ENCODE data around the gene TMX1. TPM values are rescaled to one million over a fixed set of nuclear protein-coding genes. Genes with fewer than 3 reads are reported as not detected.

TMX1 gene
- total and polyA plus RNA-seq, 2 of the 8 experiments (the other 6 are each of a cell fraction or from before 2014, with no cell fraction given), result 26.6 to 84.0 TPM

GRCh38 chr14:51284241-51284640, 44.2 kb downstream of the TMX1 start:
- no peaks in the 10 kb centered on the region for H3K9me3 ChIP-seq (ENCODE audit: insufficient read depth in 2 of 2, low read depth in 1 of 2, low read length in 1 of 2)
- H3K23me2 ChIP-seq (ENCODE audit: low read depth, low read length), result no peaks in the 10 kb centered on the region
- H3K18ac ChIP-seq (ENCODE audit: extremely low read depth, low read length), result no peak overlapping the region
- FAIRE-seq (no peak), DNase-seq (ENCODE audit: low read depth in 1 of 2, low spot score in 2 of 2) (no peak)
- no peak overlapping the region for H3K23ac ChIP-seq (ENCODE audit: insufficient read length)
- H3K9ac ChIP-seq (replicated peaks in 1 of 4; ENCODE audit: extremely low read depth in 1 of 4, low read depth in 3 of 4, low read length in 3 of 4), result no peak overlapping the region
- H3K79me2 ChIP-seq (ENCODE audit: control insufficient read depth in 1 of 2, insufficient read depth in 2 of 2, low read length in 2 of 2), result no peaks in the 10 kb centered on the region
- TF ChIP-seq RAD21 (IDR thresholded peaks at IDR 0.05 in 1 of 2, conservative IDR thresholded peaks at IDR 0.05 in 1 of 2; ENCODE audit: low read depth in 2 of 2, low read length in 2 of 2) (no peak), SIN3A (conservative IDR thresholded peaks at IDR 0.05 in 1 of 2, IDR thresholded peaks at IDR 0.05 in 1 of 2; ENCODE audit: low read depth in 1 of 2, low read length in 2 of 2) (no peak), FOSL1 (IDR thresholded peaks at IDR 0.05; ENCODE audit: insufficient read depth, low read depth, low read length) (no peak), SRF (IDR thresholded peaks at IDR 0.05; ENCODE audit: low read depth, low read length) (no peak), YY1 (IDR thresholded peaks at IDR 0.05; ENCODE audit: low read depth, low read length) (no peak), ATF3 (IDR thresholded peaks at IDR 0.05; ENCODE audit: insufficient read depth, low read depth, low read length) (no peak)
- CTCF ChIA-PET (ENCODE audit: partially characterized antibody), result interaction anchor here (0.6 to 10.2 kb wide), 30 partner anchors 9 to 845 kb away, joined by 3 to 144 read pairs (median 4); no protein-coding TSS in a partner anchor
- H3K79me1 ChIP-seq (ENCODE audit: low read depth, low read length), result peaks cover under 1% of the 10 kb centered on the region; the same call in 1 of the 2 replicates
- no peak overlapping the region for H2BK20ac ChIP-seq (ENCODE audit: low read length)
- H3K4me3 ChIP-seq (ENCODE audit: extremely low read depth in 1 of 4, insufficient read depth in 2 of 4, low read depth in 3 of 4, low read length in 4 of 4), result no peak overlapping the region
- no peak overlapping the region for H3K4ac ChIP-seq (replicated peaks; ENCODE audit: insufficient read length, low read depth, low read length)
- no peak overlapping the region for H2AK5ac ChIP-seq (ENCODE audit: low read depth, low read length)
- H2BK12ac ChIP-seq (ENCODE audit: low read depth, low read length), result no peak overlapping the region
- H2BK5ac ChIP-seq (ENCODE audit: low read depth, low read length), result no peak overlapping the region
- no peak overlapping the region for H2BK15ac ChIP-seq (ENCODE audit: low read length)
- peaks cover 0 to 8% (median 2%) of the 10 kb centered on the region in 4 experiments; a peak in 3 of 8 replicates for H3K36me3 ChIP-seq (ENCODE audit: control insufficient read depth in 2 of 4, insufficient read depth in 4 of 4, low read length in 3 of 4)
- no peak overlapping the region for H4K91ac ChIP-seq (replicated peaks; ENCODE audit: insufficient read length, low read length)
- no peaks in the 10 kb centered on the region for H3K27me3 ChIP-seq (replicated peaks in 1 of 4; ENCODE audit: control insufficient read depth in 3 of 4, extremely low read depth in 1 of 4, insufficient read depth in 3 of 4, low read length in 3 of 4)
- no peak overlapping the region for H3K56ac ChIP-seq (replicated peaks; ENCODE audit: insufficient read length, low read depth, low read length)
- no peak overlapping the region for H2AFZ ChIP-seq (ENCODE audit: low read length)
- no peak overlapping the region for H3K4me2 ChIP-seq (ENCODE audit: insufficient read depth in 1 of 2, low read depth in 2 of 2, low read length in 2 of 2)
- no peak overlapping the region for H2BK120ac ChIP-seq (replicated peaks; ENCODE audit: low read depth, low read length)
- no peak overlapping the region for H4K8ac ChIP-seq (ENCODE audit: extremely low read depth, insufficient read depth, low read length)
- H4K20me1 ChIP-seq (replicated peaks in 1 of 2; ENCODE audit: control insufficient read depth in 1 of 2, insufficient read depth in 2 of 2, low read length in 2 of 2), result no peaks in the 10 kb centered on the region
- no peaks in the 10 kb centered on the region for H3K4me1 ChIP-seq (replicated peaks in 1 of 4; ENCODE audit: control insufficient read depth in 3 of 4, insufficient read depth in 4 of 4, low read length in 3 of 4)
- H4K5ac ChIP-seq (ENCODE audit: insufficient read length, low read depth, low read length), result no peak overlapping the region
- POLR2A ChIA-PET (ENCODE audit: partially characterized antibody), result no interaction called here
- no peak overlapping the region for H3K27ac ChIP-seq (ENCODE audit: low read depth, low read length)
- H3K14ac ChIP-seq (ENCODE audit: insufficient read length), result no peak overlapping the region

Measured in H1 (cell line).